ENCODE measurements around the gene RBFOX1.

The RBFOX1 gene

GRCh38 chr16:7344830-7345780 is 12.5 kb downstream of the RBFOX1 start:
- no peak overlapping the region for H3K4me3 Mint-ChIP-seq
- no peak overlapping the region for H3K27ac Mint-ChIP-seq
- no peaks in the 10 kb centered on the region for H3K36me3 Mint-ChIP-seq (ENCODE audit: low read depth)
- H3K9me3 Mint-ChIP-seq, result peaks cover 8% of the 10 kb centered on the region
- no peaks in the 10 kb centered on the region for H3K27me3 Mint-ChIP-seq
- no peaks in the 10 kb centered on the region for H3K4me1 Mint-ChIP-seq (ENCODE audit: low read depth)

DNA sequence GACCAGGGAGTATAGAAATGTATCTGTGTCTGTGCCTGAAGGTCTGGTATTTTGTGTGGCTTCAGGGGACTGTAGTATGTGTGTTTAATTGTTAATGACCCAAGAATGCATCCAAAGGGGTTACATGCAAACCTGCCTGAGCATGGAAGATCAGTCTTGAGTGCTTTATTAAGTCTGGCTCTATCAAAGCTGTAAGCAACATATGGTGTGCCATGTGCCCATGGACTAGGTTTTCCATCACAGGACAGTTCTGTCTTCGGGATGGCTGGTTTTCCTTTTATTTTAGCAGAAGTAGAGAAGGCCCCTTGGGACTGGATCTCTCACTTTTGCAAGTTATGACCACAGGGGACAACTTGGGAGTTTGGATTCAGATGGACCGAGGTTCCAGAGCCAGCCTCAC is 18.2 kb downstream of the RBFOX1 start:
- H3K4me1 Mint-ChIP-seq (ENCODE audit: low read depth), result no peaks in the 10 kb centered on the region
- H3K4me3 Mint-ChIP-seq, result no peak overlapping the region
- no peaks in the 10 kb centered on the region for H3K36me3 Mint-ChIP-seq (ENCODE audit: low read depth)
- no peaks in the 10 kb centered on the region for H3K27me3 Mint-ChIP-seq
- H3K27ac Mint-ChIP-seq, result no peak overlapping the region
- peaks cover 12% of the 10 kb centered on the region for H3K9me3 Mint-ChIP-seq

- Mint-ChIP-seq H3K4me1 (ENCODE audit: low read depth) (no peaks in the 10 kb centered on the region), H3K4me3 (no peak overlapping the region), H3K9me3 (peaks cover 11% of the 10 kb centered on the region), H3K27me3 (no peaks in the 10 kb centered on the region), H3K27ac (no peak overlapping the region), H3K36me3 (ENCODE audit: low read depth) (no peaks in the 10 kb centered on the region)
These were observed 19.2 kb downstream of the RBFOX1 start for GRCh38 chr16:7351610-7352510.

- no peaks in the 10 kb centered on the region for H3K4me1 Mint-ChIP-seq (ENCODE audit: low read depth)
- H3K36me3 Mint-ChIP-seq (ENCODE audit: low read depth), result no peaks in the 10 kb centered on the region
- H3K4me3 Mint-ChIP-seq, result no peak overlapping the region
- peaks cover 10% of the 10 kb centered on the region for H3K9me3 Mint-ChIP-seq
- H3K27me3 Mint-ChIP-seq, result no peaks in the 10 kb centered on the region
- no peak overlapping the region for H3K27ac Mint-ChIP-seq
These were observed 23.1 kb downstream of the RBFOX1 start for GRCh38 chr16:7355758-7356157.

DNA sequence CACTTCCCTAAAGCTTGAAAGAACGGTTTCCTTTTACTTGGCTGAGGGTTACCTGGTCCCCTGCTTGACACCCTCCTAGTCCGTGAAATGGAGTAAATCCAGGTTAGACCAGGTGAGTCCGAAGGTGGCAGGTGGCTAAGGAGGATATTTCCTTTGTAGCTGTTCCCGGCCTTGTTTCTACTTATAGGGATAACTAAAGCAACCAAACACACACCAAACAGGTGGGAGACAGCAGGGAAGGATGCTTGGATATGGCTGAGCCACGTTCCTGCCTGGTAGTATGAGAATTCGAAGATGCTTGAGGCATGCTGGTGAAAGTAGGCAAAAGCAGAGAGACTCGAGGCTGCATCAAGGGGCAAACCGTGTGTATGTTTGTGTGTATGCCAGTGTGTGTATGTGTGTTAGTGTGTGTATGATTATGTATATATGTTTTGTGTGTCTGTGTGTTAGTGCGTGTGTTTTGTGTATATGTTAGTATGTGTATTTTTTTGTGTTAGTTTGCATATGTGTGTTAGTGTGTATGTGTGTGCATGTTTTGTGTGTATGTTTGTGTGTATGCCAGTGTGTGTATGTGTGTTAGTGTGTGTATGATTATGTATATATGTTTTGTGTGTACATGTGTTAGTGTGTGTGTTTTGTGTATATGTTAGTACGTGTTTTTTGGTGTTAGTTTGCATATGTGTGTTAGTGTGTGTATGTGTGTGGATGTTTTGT is 28.9 kb downstream of the RBFOX1 start:
- Mint-ChIP-seq H3K9me3 (peaks cover 8% of the 10 kb centered on the region), H3K27me3 (no peaks in the 10 kb centered on the region), H3K4me1 (ENCODE audit: low read depth) (no peaks in the 10 kb centered on the region), H3K27ac (no peak overlapping the region), H3K36me3 (ENCODE audit: low read depth) (no peaks in the 10 kb centered on the region), H3K4me3 (no peak overlapping the region)

DNA sequence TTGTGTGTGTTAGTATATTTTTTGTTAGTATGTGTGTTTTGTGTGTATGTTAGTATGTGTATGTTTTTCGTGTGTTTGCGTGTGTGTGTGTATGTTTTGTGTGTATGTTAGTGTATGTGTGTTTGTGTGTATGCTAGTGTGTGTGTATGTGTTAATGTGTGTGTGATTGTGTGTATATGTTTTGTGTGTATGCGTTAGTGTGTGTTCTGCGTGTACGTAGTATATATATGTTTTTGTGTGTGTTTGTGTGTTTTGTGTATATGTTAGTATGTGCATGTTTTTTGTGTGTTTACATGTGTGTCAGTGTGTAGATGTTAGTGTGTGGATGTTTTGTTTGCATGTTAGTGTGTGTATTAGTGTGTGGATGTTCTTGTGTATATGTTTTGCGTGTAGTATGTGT is 29.6 kb downstream of the RBFOX1 start:
- no peaks in the 10 kb centered on the region for H3K27me3 Mint-ChIP-seq
- H3K36me3 Mint-ChIP-seq (ENCODE audit: low read depth), result no peaks in the 10 kb centered on the region
- H3K27ac Mint-ChIP-seq, result no peak overlapping the region
- H3K4me3 Mint-ChIP-seq, result no peak overlapping the region
- H3K9me3 Mint-ChIP-seq, result peaks cover 10% of the 10 kb centered on the region
- H3K4me1 Mint-ChIP-seq (ENCODE audit: low read depth), result no peaks in the 10 kb centered on the region

DNA sequence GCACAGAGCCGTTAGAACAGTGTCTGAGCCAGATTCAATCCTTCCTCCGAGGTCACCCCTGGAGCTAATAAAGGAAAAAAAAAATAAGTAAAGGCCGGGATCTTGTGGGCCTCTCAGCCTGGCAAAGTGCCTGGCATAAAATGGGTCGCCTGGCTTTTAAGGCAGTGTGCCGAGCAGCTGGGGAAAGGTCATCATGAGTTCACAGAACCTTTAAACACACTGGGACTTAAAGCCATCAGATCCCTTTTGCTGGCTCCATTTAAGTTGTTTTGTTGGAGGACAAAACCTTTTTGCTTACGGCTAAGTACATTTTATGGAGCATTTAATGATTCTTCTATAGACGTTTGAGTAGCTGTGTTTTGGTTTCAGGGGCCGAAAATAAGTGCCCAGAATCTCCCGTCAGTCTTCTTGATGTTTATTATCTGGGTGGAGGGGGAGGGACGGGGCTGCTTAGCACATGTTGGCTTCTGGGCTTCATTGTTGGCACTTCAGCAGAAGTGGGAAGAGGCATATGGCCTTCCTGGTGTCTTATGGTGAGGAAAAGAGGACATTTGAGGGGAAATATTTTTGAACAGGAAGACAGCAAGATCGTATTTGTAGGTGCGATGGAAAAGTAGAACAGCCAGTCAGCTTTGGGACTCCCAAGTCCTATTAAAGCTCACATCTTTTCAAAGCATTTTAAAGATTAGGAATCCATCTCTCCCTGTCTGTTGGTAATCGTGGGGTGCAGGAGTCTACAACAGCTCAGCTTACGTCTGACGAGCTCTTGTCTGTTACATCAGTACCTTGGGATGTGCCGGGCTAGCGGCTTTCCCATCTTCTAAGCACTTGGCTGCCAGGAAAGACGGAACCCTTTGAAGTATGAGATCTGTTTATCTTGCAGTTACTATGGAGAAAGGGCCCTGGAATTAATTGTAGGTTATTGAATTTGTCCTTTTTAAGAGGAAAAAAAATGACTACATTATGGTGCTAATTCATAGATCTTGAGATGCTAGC is 31.1 kb downstream of the RBFOX1 start:
- no peaks in the 10 kb centered on the region for H3K27me3 Mint-ChIP-seq
- H3K36me3 Mint-ChIP-seq (ENCODE audit: low read depth), result no peaks in the 10 kb centered on the region
- no peak overlapping the region for H3K27ac Mint-ChIP-seq
- no peaks in the 10 kb centered on the region for H3K4me1 Mint-ChIP-seq (ENCODE audit: low read depth)
- H3K9me3 Mint-ChIP-seq, result peaks cover 7% of the 10 kb centered on the region
- H3K4me3 Mint-ChIP-seq, result no peak overlapping the region

DNA sequence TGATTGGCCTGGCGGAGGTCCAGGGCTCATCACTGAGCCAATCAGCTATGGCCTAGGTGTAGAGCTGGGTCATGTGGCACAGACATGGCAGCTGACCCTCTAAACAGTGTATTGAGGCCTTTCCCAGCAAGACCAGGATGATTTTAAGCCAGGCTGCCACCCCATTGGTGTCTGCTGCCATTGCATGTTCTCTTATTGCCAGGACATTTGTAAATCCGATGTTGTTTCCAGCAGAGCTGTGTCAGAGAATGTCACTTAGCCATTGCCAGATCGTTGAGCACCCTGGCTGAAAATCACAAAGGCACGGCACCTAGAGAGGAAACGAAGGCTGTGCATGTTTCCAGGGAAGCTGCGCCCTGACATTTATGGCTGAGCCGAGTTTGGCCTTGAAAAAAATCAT is 33.4 kb downstream of the RBFOX1 start:
- Mint-ChIP-seq H3K4me1 (ENCODE audit: low read depth) (no peaks in the 10 kb centered on the region), H3K27ac (no peak overlapping the region), H3K27me3 (no peaks in the 10 kb centered on the region), H3K9me3 (peaks cover 7% of the 10 kb centered on the region), H3K36me3 (ENCODE audit: low read depth) (no peaks in the 10 kb centered on the region), H3K4me3 (no peak overlapping the region)

GRCh38 chr16:7366993-7367880 is 34.6 kb downstream of the RBFOX1 start:
- Mint-ChIP-seq H3K27me3 (no peaks in the 10 kb centered on the region), H3K4me3 (no peak overlapping the region), H3K27ac (no peak overlapping the region), H3K4me1 (ENCODE audit: low read depth) (no peaks in the 10 kb centered on the region), H3K9me3 (peaks cover 7% of the 10 kb centered on the region), H3K36me3 (ENCODE audit: low read depth) (no peaks in the 10 kb centered on the region)

- H3K36me3 Mint-ChIP-seq (ENCODE audit: low read depth), result no peaks in the 10 kb centered on the region
- H3K4me3 Mint-ChIP-seq, result no peak overlapping the region
- H3K4me1 Mint-ChIP-seq (ENCODE audit: low read depth), result no peaks in the 10 kb centered on the region
- no peak overlapping the region for H3K27ac Mint-ChIP-seq
- H3K27me3 Mint-ChIP-seq, result no peaks in the 10 kb centered on the region
- peaks cover 7% of the 10 kb centered on the region for H3K9me3 Mint-ChIP-seq
These were observed 36.6 kb downstream of the RBFOX1 start for GRCh38 chr16:7369204-7369603.

DNA sequence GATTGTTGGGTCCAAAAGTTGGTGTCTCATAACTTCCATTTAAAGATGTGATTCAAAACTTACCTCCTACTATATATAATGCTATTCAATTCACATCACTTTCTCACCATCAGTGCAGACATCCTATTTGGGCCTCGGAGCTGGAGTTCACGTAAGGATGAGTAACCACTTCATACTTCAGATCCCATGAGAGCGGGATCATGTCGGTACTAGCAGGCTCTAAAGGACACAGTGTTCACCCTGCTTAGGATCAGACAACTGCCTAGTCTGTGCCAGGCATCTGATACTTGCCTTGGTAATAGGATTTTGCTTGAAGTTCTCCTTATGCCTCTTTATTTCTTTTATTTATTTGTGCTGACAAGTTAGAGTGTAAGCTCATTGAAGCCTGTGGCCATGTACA is 39.5 kb downstream of the RBFOX1 start:
- Mint-ChIP-seq H3K27ac (no peak overlapping the region), H3K4me1 (ENCODE audit: low read depth) (no peaks in the 10 kb centered on the region), H3K36me3 (ENCODE audit: low read depth) (no peaks in the 10 kb centered on the region), H3K9me3 (peaks cover 9% of the 10 kb centered on the region), H3K4me3 (no peak overlapping the region), H3K27me3 (no peaks in the 10 kb centered on the region)

GRCh38 chr16:7373776-7374175 is 41.1 kb downstream of the RBFOX1 start:
- Mint-ChIP-seq H3K4me3 (no peak overlapping the region), H3K4me1 (ENCODE audit: low read depth) (no peaks in the 10 kb centered on the region), H3K27ac (no peak overlapping the region), H3K27me3 (no peaks in the 10 kb centered on the region), H3K36me3 (ENCODE audit: low read depth) (no peaks in the 10 kb centered on the region), H3K9me3 (peaks cover 13% of the 10 kb centered on the region)

DNA sequence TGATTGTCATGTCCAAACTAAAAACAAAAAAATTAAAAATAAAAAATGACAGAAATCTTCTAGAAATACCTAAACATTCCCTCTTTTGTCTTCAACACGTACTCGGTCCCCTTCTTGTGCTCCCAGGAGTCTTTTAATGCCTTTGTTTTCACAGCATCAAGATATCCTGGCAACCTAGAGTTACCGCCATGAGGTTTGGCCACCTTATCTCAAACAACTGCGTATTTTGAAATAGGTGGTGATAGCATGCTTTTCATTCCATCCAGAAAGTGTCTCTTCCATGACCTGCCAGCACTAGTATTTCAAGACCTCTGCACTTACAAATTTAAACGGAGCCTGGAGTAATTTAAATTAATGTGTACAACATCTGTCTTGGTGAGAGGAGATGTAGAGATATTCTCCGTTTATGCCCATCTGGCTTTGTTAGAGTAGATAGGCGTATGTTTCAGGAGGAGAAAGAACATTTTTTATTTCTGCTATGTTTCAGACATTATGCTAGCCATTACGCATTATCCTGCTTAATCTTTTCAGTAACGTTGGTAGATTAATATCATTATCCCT is 42.0 kb downstream of the RBFOX1 start:
- H3K27ac Mint-ChIP-seq, result no peak overlapping the region
- peaks cover 13% of the 10 kb centered on the region for H3K9me3 Mint-ChIP-seq
- no peaks in the 10 kb centered on the region for H3K36me3 Mint-ChIP-seq (ENCODE audit: low read depth)
- H3K27me3 Mint-ChIP-seq, result no peaks in the 10 kb centered on the region
- H3K4me3 Mint-ChIP-seq, result no peak overlapping the region
- H3K4me1 Mint-ChIP-seq (ENCODE audit: low read depth), result no peaks in the 10 kb centered on the region
